Liver (tissue), 9 donors: Measurements from ENCODE around the gene CABCOCO1. TPM values are rescaled to one million over a fixed set of nuclear protein-coding genes. Genes with fewer than 3 reads are reported as not detected.

Experiments used
- DNase-seq: peaks from one replicate; pipeline ENCODE4 v3.0.0-alpha.2; 2017; ENCODE audit warnings: low spot score
- H3K27ac ChIP-seq, 2 donors: one replicate each; pipeline ENCODE4 v1.7.0; 2013; ENCODE audit warnings: inconsistent platforms in 2 of 2, low read length in 2 of 2, control low read depth in 1 of 2, low read depth in 1 of 2, mild to moderate bottlenecking in 1 of 2
- H3K27me3 ChIP-seq, 4 donors: one replicate each; pipeline versions ENCODE4 v1.6.1 to v1.7.0; 2013; ENCODE audit warnings: low read length in 3 of 4, inconsistent platforms in 1 of 4, mild to moderate bottlenecking in 1 of 4, moderate library complexity in 1 of 4; ENCODE audit not compliant: control insufficient read depth in 4 of 4, insufficient read depth in 4 of 4
- H3K36me3 ChIP-seq, 4 donors: one replicate each; pipeline versions ENCODE4 v1.6.1 to v1.7.0; 2013; ENCODE audit warnings: low read length in 3 of 4, mild to moderate bottlenecking in 3 of 4, low read depth in 1 of 4, moderate library complexity in 1 of 4; ENCODE audit not compliant: control insufficient read depth in 4 of 4, insufficient read depth in 3 of 4
- H3K4me1 ChIP-seq, 4 donors: one replicate each; pipeline versions ENCODE4 v1.6.1 to v1.7.0; 2013; ENCODE audit warnings: low read length in 3 of 4, mild to moderate bottlenecking in 3 of 4, moderate library complexity in 1 of 4; ENCODE audit not compliant: control insufficient read depth in 4 of 4, insufficient read depth in 4 of 4
- H3K4me3 ChIP-seq, 3 donors: one replicate each; pipeline versions ENCODE4 v1.6.1 to v1.7.0; 2013; ENCODE audit warnings: low read length in 3 of 3, control low read depth in 1 of 3, low read depth in 1 of 3, mild to moderate bottlenecking in 1 of 3
- H3K9ac ChIP-seq, 2 donors: one replicate each; pipeline ENCODE4 v1.7.0; 2013; ENCODE audit warnings: low read length in 2 of 2, mild to moderate bottlenecking in 2 of 2, moderate library complexity in 2 of 2, control low read depth in 1 of 2, low read depth in 1 of 2
- H3K9me3 ChIP-seq, 4 donors: one replicate each; pipeline versions ENCODE4 v1.6.1 to v1.7.0; 2013; ENCODE audit warnings: low read length in 3 of 4; ENCODE audit not compliant: control insufficient read depth in 4 of 4
- EGR1 ChIP-seq, 2 donors: IDR thresholded peaks; 2 replicates each; pipeline ENCODE4 v1.6.1; 2016 to 2018; ENCODE audit warnings: antibody characterized with exemption in 2 of 2, low read depth in 2 of 2
- FOXA1 ChIP-seq: IDR thresholded peaks from 2 replicates; pipeline ENCODE4 v1.6.1; 2016; ENCODE audit warnings: antibody characterized with exemption
- FOXA2 ChIP-seq: IDR thresholded peaks from 2 replicates; pipeline ENCODE4 v1.6.1; 2016; ENCODE audit warnings: antibody characterized with exemption
- GABPA ChIP-seq, 2 donors: IDR thresholded peaks in 1 of 2; conservative IDR thresholded peaks in 1 of 2; 2 replicates each; pipeline ENCODE4 v1.6.1; 2016; ENCODE audit warnings: antibody characterized with exemption in 2 of 2, mild to moderate bottlenecking in 1 of 2, moderate library complexity in 1 of 2
- HNF4A ChIP-seq, 2 donors: conservative IDR thresholded peaks; 2 replicates each; pipeline ENCODE4 v1.6.1; 2016; ENCODE audit warnings: antibody characterized with exemption in 2 of 2, mild to moderate bottlenecking in 2 of 2
- HNF4G ChIP-seq: IDR thresholded peaks from 2 replicates; pipeline ENCODE4 v1.6.1; 2016; ENCODE audit warnings: antibody characterized with exemption
- JUND ChIP-seq, 2 donors: IDR thresholded peaks; 2 replicates each; pipeline ENCODE4 v1.6.1; 2016; ENCODE audit warnings: antibody characterized with exemption in 2 of 2
- NR2F2 ChIP-seq: IDR thresholded peaks from 2 replicates; pipeline ENCODE4 v1.6.1; 2016; ENCODE audit warnings: antibody characterized with exemption
- RAD21 ChIP-seq, 2 donors: IDR thresholded peaks; 2 replicates each; pipeline ENCODE4 v1.6.1; 2016; ENCODE audit warnings: antibody characterized with exemption in 2 of 2, mild to moderate bottlenecking in 2 of 2
- RXRA ChIP-seq, 2 donors: IDR thresholded peaks; 2 replicates each; pipeline ENCODE4 v1.6.1; 2017 to 2018; ENCODE audit warnings: antibody characterized with exemption in 2 of 2, mild to moderate bottlenecking in 1 of 2
- SP1 ChIP-seq: IDR thresholded peaks from 2 replicates; pipeline ENCODE4 v1.6.1; 2018; ENCODE audit warnings: antibody characterized with exemption, mild to moderate bottlenecking
- TAF1 ChIP-seq: conservative IDR thresholded peaks from 2 replicates; pipeline ENCODE4 v1.6.1; 2016; ENCODE audit warnings: antibody characterized with exemption, mild to moderate bottlenecking
- YY1 ChIP-seq: IDR thresholded peaks from 2 replicates; pipeline ENCODE4 v1.6.1; 2016; ENCODE audit warnings: antibody characterized with exemption, mild to moderate bottlenecking
- WGBS: extraction: QIAGEN DNeasy Blood & Tissue Kit; methylation state at CpG from one replicate; pipeline ENCODE4 v1.1.7; 2013; 5-methylcytosine and 5-hydroxymethylcytosine counted together
- polyA plus RNA-seq, 2 donors: library from polyadenylated mRNA; stranded (reverse) in 1 of 2; unstranded in 1 of 2; fragments of 200-250 nt in 1 of 2; fragments of >200 nt in 1 of 2; fragmentation: Nextera tagmentation in 1 of 2; extraction: Ambion mirVana in 1 of 2; gene quantifications; one replicate each; pipeline versions ENCODE4 v1.2.1 to v1.2.3, GENCODE V29; 2013 to 2015
- total RNA-seq, 2 donors: library from RNA; depleted of rRNA; stranded (reverse); fragments of >200 nt; gene quantifications; one replicate each; pipeline ENCODE4 v1.2.3, GENCODE V29; 2014
- TF ChIP-seq, protein P1 (sequence below): IDR thresholded peaks from 2 replicates; pipeline ENCODE4 v1.6.1; 2016; ENCODE audit warnings: antibody characterized with exemption
- TF ChIP-seq, protein P2 (sequence below): IDR thresholded peaks from 2 replicates; pipeline ENCODE4 v1.6.1; 2016; ENCODE audit warnings: antibody characterized with exemption
- TF ChIP-seq, protein P3 (sequence below): fragments of 150-350 bp; IDR thresholded peaks from 2 replicates; pipeline ENCODE4 v1.5.1; 2017; ENCODE audit warnings: improper control_type of control experiment, low read depth, low read length; ENCODE audit not compliant: missing input control
- TF ChIP-seq, protein P4 (sequence below): IDR thresholded peaks from 2 replicates; pipeline ENCODE4 v1.6.1; 2016; ENCODE audit warnings: antibody characterized with exemption
- TF ChIP-seq, protein P5 (sequence below): IDR thresholded peaks from 2 replicates; pipeline ENCODE4 v1.6.1; 2016; ENCODE audit warnings: antibody characterized with exemption, mild to moderate bottlenecking
- donor health status: healthy.
- donor health status: healthy.
- donor health status: healthy.
- donor health status: healthy.
- donor health status: healthy.

The CABCOCO1 gene
- total and polyA plus RNA-seq, 4 donors, result 0.09 to 0.20 TPM; not detected in 2

DNA sequence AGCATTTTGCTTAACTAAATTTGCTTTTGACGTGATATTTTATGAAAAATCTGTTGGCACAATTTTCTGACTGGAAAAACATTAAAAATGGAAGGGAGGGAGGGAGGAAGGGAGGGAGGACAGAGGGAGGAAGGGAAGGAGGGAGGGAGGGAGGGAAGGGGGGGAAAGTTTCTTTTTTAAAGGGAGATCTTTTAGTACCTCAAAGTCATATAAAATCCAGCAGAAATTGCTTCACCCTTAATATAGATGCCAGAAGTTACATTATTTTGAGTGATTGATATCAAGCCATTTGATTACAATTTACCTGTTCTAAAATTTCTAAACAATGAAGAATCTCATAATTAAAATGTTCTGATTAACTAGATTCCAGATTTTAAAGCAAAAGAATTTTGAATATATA is 68.9 kb downstream of the CABCOCO1 start (continued):
- TF ChIP-seq, protein P1, sequence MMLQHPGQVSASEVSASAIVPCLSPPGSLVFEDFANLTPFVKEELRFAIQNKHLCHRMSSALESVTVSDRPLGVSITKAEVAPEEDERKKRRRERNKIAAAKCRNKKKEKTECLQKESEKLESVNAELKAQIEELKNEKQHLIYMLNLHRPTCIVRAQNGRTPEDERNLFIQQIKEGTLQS, result no peak
- TF ChIP-seq RAD21 (IDR thresholded peaks at IDR 0.05) (no peak), NR2F2 (no peak), GABPA (IDR thresholded peaks at IDR 0.05 in 1 of 2, conservative IDR thresholded peaks at IDR 0.05 in 1 of 2) (no peak), EGR1 (IDR thresholded peaks at IDR 0.05; ENCODE audit: low read depth in 2 of 2) (no peak)

DNA sequence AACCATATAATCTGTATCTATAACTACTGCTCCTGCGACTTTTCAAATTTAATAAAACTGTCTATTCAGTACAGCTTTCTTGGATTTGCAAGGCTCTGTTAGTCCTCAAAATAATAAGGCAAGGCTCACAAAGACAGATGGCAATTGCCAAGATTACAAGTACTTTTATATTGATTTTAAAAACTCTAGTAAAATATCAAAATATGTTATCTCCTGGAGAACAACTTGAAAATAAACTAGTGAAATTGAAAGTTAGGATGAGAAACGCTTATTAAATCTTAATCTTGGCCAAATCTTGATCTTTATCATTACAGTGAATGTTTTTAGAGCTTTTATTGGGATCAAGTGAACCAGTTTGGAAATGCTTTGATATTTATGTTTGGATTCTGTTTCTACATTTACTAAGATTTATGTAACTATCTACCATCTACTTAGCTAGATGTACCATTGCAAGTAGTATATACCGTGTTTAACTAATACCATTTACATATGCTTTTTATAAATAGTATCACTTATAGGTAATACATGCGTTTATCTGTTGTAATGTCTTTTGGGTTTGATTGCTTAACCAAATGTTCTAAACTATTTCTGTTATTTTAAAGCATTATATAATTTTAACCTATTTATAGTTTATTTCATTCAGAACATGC is 70.0 kb downstream of the CABCOCO1 start:
- TF ChIP-seq SP1 (no peak), YY1 (no peak), FOXA1 (no peak), GABPA (IDR thresholded peaks at IDR 0.05 in 1 of 2, conservative IDR thresholded peaks at IDR 0.05 in 1 of 2) (no peak), NR2F2 (no peak), JUND (IDR thresholded peaks at IDR 0.05) (no peak), FOXA2 (no peak), HNF4A (conservative IDR thresholded peaks at IDR 0.05) (no peak), HNF4G (no peak), RXRA (IDR thresholded peaks at IDR 0.05) (no peak), TAF1 (no peak), RAD21 (IDR thresholded peaks at IDR 0.05) (no peak), EGR1 (IDR thresholded peaks at IDR 0.05; ENCODE audit: low read depth in 2 of 2) (no peak)
- TF ChIP-seq, protein P2, sequence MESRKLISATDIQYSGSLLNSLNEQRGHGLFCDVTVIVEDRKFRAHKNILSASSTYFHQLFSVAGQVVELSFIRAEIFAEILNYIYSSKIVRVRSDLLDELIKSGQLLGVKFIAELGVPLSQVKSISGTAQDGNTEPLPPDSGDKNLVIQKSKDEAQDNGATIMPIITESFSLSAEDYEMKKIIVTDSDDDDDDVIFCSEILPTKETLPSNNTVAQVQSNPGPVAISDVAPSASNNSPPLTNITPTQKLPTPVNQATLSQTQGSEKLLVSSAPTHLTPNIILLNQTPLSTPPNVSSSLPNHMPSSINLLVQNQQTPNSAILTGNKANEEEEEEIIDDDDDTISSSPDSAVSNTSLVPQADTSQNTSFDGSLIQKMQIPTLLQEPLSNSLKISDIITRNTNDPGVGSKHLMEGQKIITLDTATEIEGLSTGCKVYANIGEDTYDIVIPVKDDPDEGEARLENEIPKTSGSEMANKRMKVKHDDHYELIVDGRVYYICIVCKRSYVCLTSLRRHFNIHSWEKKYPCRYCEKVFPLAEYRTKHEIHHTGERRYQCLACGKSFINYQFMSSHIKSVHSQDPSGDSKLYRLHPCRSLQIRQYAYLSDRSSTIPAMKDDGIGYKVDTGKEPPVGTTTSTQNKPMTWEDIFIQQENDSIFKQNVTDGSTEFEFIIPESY, result no peak
- TF ChIP-seq, protein P3, sequence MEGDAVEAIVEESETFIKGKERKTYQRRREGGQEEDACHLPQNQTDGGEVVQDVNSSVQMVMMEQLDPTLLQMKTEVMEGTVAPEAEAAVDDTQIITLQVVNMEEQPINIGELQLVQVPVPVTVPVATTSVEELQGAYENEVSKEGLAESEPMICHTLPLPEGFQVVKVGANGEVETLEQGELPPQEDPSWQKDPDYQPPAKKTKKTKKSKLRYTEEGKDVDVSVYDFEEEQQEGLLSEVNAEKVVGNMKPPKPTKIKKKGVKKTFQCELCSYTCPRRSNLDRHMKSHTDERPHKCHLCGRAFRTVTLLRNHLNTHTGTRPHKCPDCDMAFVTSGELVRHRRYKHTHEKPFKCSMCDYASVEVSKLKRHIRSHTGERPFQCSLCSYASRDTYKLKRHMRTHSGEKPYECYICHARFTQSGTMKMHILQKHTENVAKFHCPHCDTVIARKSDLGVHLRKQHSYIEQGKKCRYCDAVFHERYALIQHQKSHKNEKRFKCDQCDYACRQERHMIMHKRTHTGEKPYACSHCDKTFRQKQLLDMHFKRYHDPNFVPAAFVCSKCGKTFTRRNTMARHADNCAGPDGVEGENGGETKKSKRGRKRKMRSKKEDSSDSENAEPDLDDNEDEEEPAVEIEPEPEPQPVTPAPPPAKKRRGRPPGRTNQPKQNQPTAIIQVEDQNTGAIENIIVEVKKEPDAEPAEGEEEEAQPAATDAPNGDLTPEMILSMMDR, result no peak
- TF ChIP-seq, protein P4, sequence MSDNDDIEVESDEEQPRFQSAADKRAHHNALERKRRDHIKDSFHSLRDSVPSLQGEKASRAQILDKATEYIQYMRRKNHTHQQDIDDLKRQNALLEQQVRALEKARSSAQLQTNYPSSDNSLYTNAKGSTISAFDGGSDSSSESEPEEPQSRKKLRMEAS, result no peak
- TF ChIP-seq, protein P1, result no peak
- TF ChIP-seq, protein P5, sequence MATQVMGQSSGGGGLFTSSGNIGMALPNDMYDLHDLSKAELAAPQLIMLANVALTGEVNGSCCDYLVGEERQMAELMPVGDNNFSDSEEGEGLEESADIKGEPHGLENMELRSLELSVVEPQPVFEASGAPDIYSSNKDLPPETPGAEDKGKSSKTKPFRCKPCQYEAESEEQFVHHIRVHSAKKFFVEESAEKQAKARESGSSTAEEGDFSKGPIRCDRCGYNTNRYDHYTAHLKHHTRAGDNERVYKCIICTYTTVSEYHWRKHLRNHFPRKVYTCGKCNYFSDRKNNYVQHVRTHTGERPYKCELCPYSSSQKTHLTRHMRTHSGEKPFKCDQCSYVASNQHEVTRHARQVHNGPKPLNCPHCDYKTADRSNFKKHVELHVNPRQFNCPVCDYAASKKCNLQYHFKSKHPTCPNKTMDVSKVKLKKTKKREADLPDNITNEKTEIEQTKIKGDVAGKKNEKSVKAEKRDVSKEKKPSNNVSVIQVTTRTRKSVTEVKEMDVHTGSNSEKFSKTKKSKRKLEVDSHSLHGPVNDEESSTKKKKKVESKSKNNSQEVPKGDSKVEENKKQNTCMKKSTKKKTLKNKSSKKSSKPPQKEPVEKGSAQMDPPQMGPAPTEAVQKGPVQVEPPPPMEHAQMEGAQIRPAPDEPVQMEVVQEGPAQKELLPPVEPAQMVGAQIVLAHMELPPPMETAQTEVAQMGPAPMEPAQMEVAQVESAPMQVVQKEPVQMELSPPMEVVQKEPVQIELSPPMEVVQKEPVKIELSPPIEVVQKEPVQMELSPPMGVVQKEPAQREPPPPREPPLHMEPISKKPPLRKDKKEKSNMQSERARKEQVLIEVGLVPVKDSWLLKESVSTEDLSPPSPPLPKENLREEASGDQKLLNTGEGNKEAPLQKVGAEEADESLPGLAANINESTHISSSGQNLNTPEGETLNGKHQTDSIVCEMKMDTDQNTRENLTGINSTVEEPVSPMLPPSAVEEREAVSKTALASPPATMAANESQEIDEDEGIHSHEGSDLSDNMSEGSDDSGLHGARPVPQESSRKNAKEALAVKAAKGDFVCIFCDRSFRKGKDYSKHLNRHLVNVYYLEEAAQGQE, result no peak
- no peaks in the 10 kb centered on the region for H3K9me3 ChIP-seq
- no peak for DNase-seq
- no peak overlapping the region for H3K4me3 ChIP-seq
- H3K27ac ChIP-seq, result no peak overlapping the region
- H3K36me3 ChIP-seq, result no peaks in the 10 kb centered on the region
- no peaks in the 10 kb centered on the region for H3K4me1 ChIP-seq
- no peaks in the 10 kb centered on the region for H3K27me3 ChIP-seq
- WGBS, result 69% methylated on average over 4 of the region's 4 CpGs
- H3K9ac ChIP-seq, result no peak overlapping the region
